ENCODE data around the gene COMTD1. TPM values are rescaled to one million over a fixed set of nuclear protein-coding genes. Genes with fewer than 3 reads are reported as not detected.
A peak's percentile ranks its signal among the peaks of the same experiment; 100 is the strongest.

Gene COMTD1
- total RNA-seq, 1 donor from 2014 or later, result 17.1 TPM

- Histone ChIP-seq H3K4me2 (ENCODE audit: low read length) (no peak overlapping the region), H3K4me3 (ENCODE audit: insufficient read depth, low read depth, low read length) (no peak overlapping the region), H3K79me2 (ENCODE audit: insufficient read depth, low read length) (no peaks in the 10 kb centered on the region), H3K27ac (ENCODE audit: low read depth, low read length) (no peak overlapping the region), H2AFZ (ENCODE audit: low read depth, low read length) (no peak overlapping the region), H3K36me3 (ENCODE audit: insufficient read depth, low read length) (no peaks in the 10 kb centered on the region), H4K20me1 (ENCODE audit: insufficient read depth, low read length) (no peaks in the 10 kb centered on the region), H3K27me3 (ENCODE audit: insufficient read depth, low read length) (no peaks in the 10 kb centered on the region), H3K9ac (ENCODE audit: low read length) (no peak overlapping the region), H3K9me3 (ENCODE audit: insufficient read depth, low read depth, low read length) (no peaks in the 10 kb centered on the region), H3K4me1 (ENCODE audit: insufficient read depth, low read length) (peaks cover 15% of the 10 kb centered on the region)
- FAIRE-seq (no peak), DNase-seq (ENCODE audit: low read depth) (no peak)
- Mint-ChIP-seq H3K4me3 (ENCODE audit: unreplicated experiment) (no peak overlapping the region), H3K9me3 (ENCODE audit: unreplicated experiment) (no peaks in the 10 kb centered on the region), H3K27ac (ENCODE audit: unreplicated experiment) (no peak overlapping the region), H3K36me3 (ENCODE audit: low read depth, unreplicated experiment) (peaks cover under 1% of the 10 kb centered on the region), H3K4me1 (ENCODE audit: low read depth, unreplicated experiment) (peaks cover under 1% of the 10 kb centered on the region), H3K27me3 (ENCODE audit: low read depth, unreplicated experiment) (peaks cover 17% of the 10 kb centered on the region)
- TF ChIP-seq EZH2 (IDR thresholded peaks at IDR 0.05; ENCODE audit: insufficient read depth, low read length) (no peak), CTCF (IDR thresholded peaks at IDR 0.05; ENCODE audit: insufficient read depth, low read depth, low read length) (no peak)
Observed at GRCh38 chr10:75238182-75239095, 2.7 kb upstream of the COMTD1 start.

GRCh38 chr10:75236178-75236825 is 545 bp upstream of the COMTD1 start:
- peaks cover 15% of the 10 kb centered on the region for H3K4me1 ChIP-seq (ENCODE audit: insufficient read depth, low read length)
- H3K27me3 ChIP-seq (ENCODE audit: insufficient read depth, low read length), result no peaks in the 10 kb centered on the region
- peaks cover 5% of the 10 kb centered on the region for H3K79me2 ChIP-seq (ENCODE audit: insufficient read depth, low read length)
- FAIRE-seq (no peak), DNase-seq (ENCODE audit: low read depth) (no peak)
- H3K4me3 ChIP-seq (ENCODE audit: insufficient read depth, low read depth, low read length), result no peak overlapping the region
- H3K36me3 ChIP-seq (ENCODE audit: insufficient read depth, low read length), result peaks cover 10% of the 10 kb centered on the region
- no peak overlapping the region for H3K27ac ChIP-seq (ENCODE audit: low read depth, low read length)
- Mint-ChIP-seq H3K4me1 (ENCODE audit: low read depth, unreplicated experiment) (peaks cover 11% of the 10 kb centered on the region), H3K27ac (ENCODE audit: unreplicated experiment) (no peak overlapping the region), H3K4me3 (ENCODE audit: unreplicated experiment) (peak overlapping the region; percentile 78), H3K27me3 (ENCODE audit: low read depth, unreplicated experiment) (peaks cover 6% of the 10 kb centered on the region), H3K36me3 (ENCODE audit: low read depth, unreplicated experiment) (peaks cover 15% of the 10 kb centered on the region), H3K9me3 (ENCODE audit: unreplicated experiment) (no peaks in the 10 kb centered on the region)
- no peak for TF ChIP-seq EZH2 (IDR thresholded peaks at IDR 0.05; ENCODE audit: insufficient read depth, low read length)
- TF ChIP-seq CTCF (IDR thresholded peaks at IDR 0.05; ENCODE audit: insufficient read depth, low read depth, low read length), result no peak
- H4K20me1 ChIP-seq (ENCODE audit: insufficient read depth, low read length), result peaks cover 12% of the 10 kb centered on the region
- H2AFZ ChIP-seq (ENCODE audit: low read depth, low read length), result peak overlapping the region; percentile 58
- no peaks in the 10 kb centered on the region for H3K9me3 ChIP-seq (ENCODE audit: insufficient read depth, low read depth, low read length)
- peak overlapping the region; percentile 96 for H3K4me2 ChIP-seq (ENCODE audit: low read length)
- H3K9ac ChIP-seq (ENCODE audit: low read length), result no peak overlapping the region
